Upper lobe of left lung (tissue), 6 donors: ENCODE data around the gene MVB12B. TPM values are rescaled to one million over a fixed set of nuclear protein-coding genes. Genes with fewer than 3 reads are reported as not detected.

Source experiments
- ATAC-seq, 2 donors: fragments of 200-7000 bp; cut with Tn5 transposase; one replicate each; pipeline ENCODE4 v1.9.1; 2022; ENCODE audit warnings: mild to moderate bottlenecking in 2 of 2, moderate library complexity in 2 of 2; ENCODE audit not compliant: low FRiP score in 2 of 2
- DNase-seq, 2 donors: peaks; one replicate each; pipeline ENCODE4 v3.0.0-alpha.2; 2019 to 2020
- H3K27ac ChIP-seq, 4 donors: fragments of 200-600 bp; sonication (generic); one replicate each; pipeline ENCODE4 v1.5.1; 2016 to 2019
- H3K27me3 ChIP-seq, 4 donors: fragments of 200-600 bp; sonication (generic); one replicate each; pipeline ENCODE4 v1.5.1; 2017 to 2019
- H3K36me3 ChIP-seq, 4 donors: fragments of 200-600 bp; sonication (generic); one replicate each; pipeline ENCODE4 v1.5.1; 2016 to 2019
- H3K4me1 ChIP-seq, 4 donors: fragments of 200-600 bp; sonication (generic); one replicate each; pipeline ENCODE4 v1.5.1; 2018 to 2019
- H3K4me3 ChIP-seq, 4 donors: fragments of 200-600 bp; sonication (generic); one replicate each; pipeline ENCODE4 v1.5.1; 2017 to 2019; ENCODE audit warnings: mild to moderate bottlenecking in 2 of 4, moderate library complexity in 1 of 4
- H3K9me3 ChIP-seq, 4 donors: fragments of 200-600 bp; sonication (generic); one replicate each; pipeline ENCODE4 v1.5.1; 2018 to 2019
- CTCF ChIP-seq, 6 experiments: fragments of 450-650 bp in 4 of 6; fragments of 200-600 bp in 2 of 6; sonication (generic) in 2 of 6; IDR thresholded peaks; one replicate each; pipeline ENCODE4 v1.5.1; 2016 to 2019; ENCODE audit warnings: antibody characterized with exemption in 6 of 6
- EP300 ChIP-seq, 4 donors: sonication (generic); formaldehyde crosslinking; IDR thresholded peaks; one replicate each; pipeline ENCODE4 v1.5.1; 2017; ENCODE audit warnings: antibody characterized with exemption in 4 of 4, control low read depth in 2 of 4
- POLR2A ChIP-seq, 4 donors: fragments of 450-650 bp; IDR thresholded peaks; one replicate each; pipeline ENCODE4 v1.5.1; 2016 to 2017; ENCODE audit warnings: antibody characterized with exemption in 4 of 4, mild to moderate bottlenecking in 2 of 4
- POLR2AphosphoS5 ChIP-seq, 2 donors: sonication (generic); formaldehyde crosslinking; IDR thresholded peaks; one replicate each; pipeline ENCODE4 v1.5.1; 2017; ENCODE audit warnings: antibody characterized with exemption in 2 of 2
- WGBS, 2 donors: methylation state at CpG; one replicate each; pipeline ENCODE4 v1.1.5; 2017 to 2018; 5-methylcytosine and 5-hydroxymethylcytosine counted together
- total RNA-seq, 6 donors: library from RNA; depleted of rRNA in 4 of 6; stranded (reverse); fragments of >200 nt in 4 of 6; gene quantifications; one replicate each; pipeline versions ENCODE4 v1.1.0 to v1.2.1, GENCODE V29; 2016 to 2021
- donor health status: DM: no; HTN: no; CAD: no; lungs with moderate emphysema.
- donor health status: DM: no; HTN: yes; CAD: no; lungs with severe emphysema.

MVB12B gene
- total RNA-seq, 6 donors from 2014 or later: 36.7 to 60.7 (median 41.0) TPM

DNA sequence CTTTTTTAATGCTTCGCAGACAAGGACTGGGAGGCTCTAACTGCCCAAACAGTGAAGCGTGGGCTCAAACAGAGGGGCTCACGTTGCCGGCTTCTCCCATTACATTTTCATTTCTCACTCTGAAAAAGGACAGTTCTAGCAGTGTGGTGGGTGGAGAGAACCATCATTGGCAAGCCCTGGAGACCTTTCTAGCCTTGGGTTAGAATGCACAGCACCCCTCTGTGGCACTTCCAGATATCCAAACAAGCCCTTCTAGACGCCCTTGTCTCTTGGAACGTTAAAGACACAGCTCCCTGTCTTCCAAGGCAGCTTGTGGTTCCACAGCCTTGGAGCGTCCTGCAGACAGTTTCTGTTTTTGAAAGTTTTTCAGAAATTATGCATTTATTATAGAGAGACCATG, 52.1 kb downstream of the MVB12B start:
- H3K36me3 ChIP-seq: peaks cover 0 to 4% (median 0%) of the 10 kb centered on the region in 4 donors
- H3K27me3 ChIP-seq: no peaks in the 10 kb centered on the region
- ATAC-seq: no peak
- no peak overlapping the region for H3K4me3 ChIP-seq
- H3K4me1 ChIP-seq: peaks cover 26 to 57% (median 43%) of the 10 kb centered on the region in 4 donors
- WGBS, 2 donors: 78 to 85% methylated on average over 7 of the region's 7 CpGs
- no peaks in the 10 kb centered on the region for H3K9me3 ChIP-seq
- TF ChIP-seq POLR2AphosphoS5 (IDR thresholded peaks at IDR 0.05): no peak
- TF ChIP-seq POLR2A (IDR thresholded peaks at IDR 0.05): no peak
- TF ChIP-seq CTCF (IDR thresholded peaks at IDR 0.05): no peak
- TF ChIP-seq EP300 (IDR thresholded peaks at IDR 0.05): no peak
- DNase-seq: no peak
- peak overlapping the region in 1 of 4 donors; percentile 66 for H3K27ac ChIP-seq

- ATAC-seq: no peak
- no peak for TF ChIP-seq POLR2A (IDR thresholded peaks at IDR 0.05)
- no peak for TF ChIP-seq EP300 (IDR thresholded peaks at IDR 0.05)
- no peak for TF ChIP-seq CTCF (IDR thresholded peaks at IDR 0.05)
- no peak for TF ChIP-seq POLR2AphosphoS5 (IDR thresholded peaks at IDR 0.05)
- peaks cover 26 to 46% (median 37%) of the 10 kb centered on the region in 4 donors for H3K4me1 ChIP-seq
- H3K27me3 ChIP-seq: no peaks in the 10 kb centered on the region
- peak overlapping the region in 1 of 4 donors; percentile 5 for H3K27ac ChIP-seq
- no peak for DNase-seq
- 78 to 91% methylated on average over 7 to 9 of the region's 9 CpGs for WGBS, 2 donors
- H3K4me3 ChIP-seq: no peak overlapping the region
- H3K36me3 ChIP-seq: peaks cover 0 to 4% (median 0%) of the 10 kb centered on the region in 4 donors
- no peaks in the 10 kb centered on the region for H3K9me3 ChIP-seq
Observed at GRCh38 chr9:126379661-126380360, 53.2 kb downstream of the MVB12B start.

GRCh38 chr9:126380447-126380846, 53.8 kb downstream of the MVB12B start:
- TF ChIP-seq POLR2A (IDR thresholded peaks at IDR 0.05): no peak
- TF ChIP-seq POLR2AphosphoS5 (IDR thresholded peaks at IDR 0.05): no peak
- no peak for TF ChIP-seq CTCF (IDR thresholded peaks at IDR 0.05)
- TF ChIP-seq EP300 (IDR thresholded peaks at IDR 0.05): no peak
- Histone ChIP-seq H3K36me3 (peaks cover 0 to 4% (median 0%) of the 10 kb centered on the region in 4 donors), H3K27me3 (no peaks in the 10 kb centered on the region), H3K4me1 (peaks cover 20 to 41% (median 33%) of the 10 kb centered on the region in 4 donors), H3K9me3 (no peaks in the 10 kb centered on the region), H3K4me3 (no peak overlapping the region), H3K27ac (peak overlapping the region in 1 of 4 donors; percentile 5)
- WGBS, 2 donors: 92 to 97% methylated on average over 10 of the region's 10 CpGs
- DNase-seq: no peak
- ATAC-seq: no peak

DNA sequence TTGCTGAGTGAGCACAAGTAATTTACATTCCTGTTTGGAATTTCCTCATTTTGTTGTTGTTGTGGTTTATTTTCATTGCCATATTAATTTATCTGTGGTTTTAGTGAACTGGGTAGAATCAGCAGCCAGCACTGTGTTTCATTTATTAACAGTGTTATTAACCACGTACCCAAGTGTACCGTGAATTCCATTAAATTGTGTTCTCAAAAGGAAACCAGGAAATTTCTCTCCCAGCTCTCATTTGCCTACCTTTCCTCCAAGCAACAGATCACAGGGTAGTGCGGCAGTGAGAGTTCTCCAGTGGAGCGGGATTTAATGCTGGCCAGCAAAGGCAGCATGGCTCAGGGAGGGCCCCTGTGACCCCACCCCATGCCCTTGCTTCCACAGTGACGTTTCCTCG, 54.6 kb downstream of the MVB12B start:
- 90 to 94% methylated on average over 6 of the region's 6 CpGs for WGBS, 2 donors
- TF ChIP-seq CTCF (IDR thresholded peaks at IDR 0.05) (no peak), POLR2A (IDR thresholded peaks at IDR 0.05) (no peak), POLR2AphosphoS5 (IDR thresholded peaks at IDR 0.05) (no peak), EP300 (IDR thresholded peaks at IDR 0.05) (no peak)
- H3K36me3 ChIP-seq: peaks cover 0 to 4% (median 0%) of the 10 kb centered on the region in 4 donors
- H3K9me3 ChIP-seq: no peaks in the 10 kb centered on the region
- H3K27ac ChIP-seq: no peak overlapping the region
- no peak overlapping the region for H3K4me3 ChIP-seq
- ATAC-seq (no peak), DNase-seq (no peak)
- H3K27me3 ChIP-seq: no peaks in the 10 kb centered on the region
- peaks cover 14 to 38% (median 30%) of the 10 kb centered on the region in 4 donors for H3K4me1 ChIP-seq
